Colon (tissue), 2 donors: ENCODE data around the gene DUSP19.
A peak's percentile ranks its signal among the peaks of the same experiment; 100 is the strongest.

Experiments
- FAIRE-seq: peaks from 2 replicates; lab custom pipeline; 2012; peaks lifted over from hg19 to GRCh38; lab: Jason Lieb, UNC
- donor health status: control.
- donor health status: control.

DUSP19 gene

DNA sequence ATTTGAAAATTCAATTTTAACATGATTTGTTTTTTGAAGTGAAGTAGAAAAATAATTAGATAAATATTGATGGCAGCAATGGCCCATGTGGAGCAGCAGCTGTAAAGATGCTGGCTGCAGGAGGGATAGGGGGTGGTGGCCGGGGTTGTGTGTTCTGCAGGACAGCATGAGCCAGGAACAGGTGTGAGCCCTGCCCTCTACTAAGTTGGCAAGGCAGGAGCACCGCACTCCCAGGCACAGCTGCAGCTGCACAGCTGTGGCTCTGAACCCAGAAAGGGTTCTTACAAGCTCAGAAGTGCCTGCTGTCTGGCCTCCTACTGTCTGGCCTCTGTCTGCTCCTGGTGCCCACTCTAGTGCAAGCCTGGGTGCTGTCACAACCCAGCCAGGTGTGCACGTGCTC, 10.0 kb upstream of the DUSP19 start:
- no peak for FAIRE-seq

DNA sequence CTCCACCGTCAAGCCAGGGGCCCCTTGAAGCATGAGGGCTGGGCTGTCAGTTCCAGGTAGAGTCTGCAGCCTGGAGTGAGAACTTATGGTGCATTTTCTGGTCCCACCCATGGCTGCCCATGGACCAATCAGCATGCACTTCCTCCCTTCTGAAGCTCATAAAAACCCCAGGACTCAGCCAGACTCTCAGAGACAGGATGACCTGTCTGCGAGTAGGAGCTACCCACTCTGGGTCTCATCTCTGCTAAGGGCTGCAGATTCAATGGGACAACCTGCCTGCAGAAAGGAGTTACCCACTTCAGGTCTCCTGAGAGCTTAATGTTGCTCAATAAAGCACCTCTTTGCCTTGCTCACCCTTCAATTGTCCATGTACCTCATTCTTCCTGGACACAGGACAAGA, 9.4 kb upstream of the DUSP19 start:
- FAIRE-seq, result no peak

DNA sequence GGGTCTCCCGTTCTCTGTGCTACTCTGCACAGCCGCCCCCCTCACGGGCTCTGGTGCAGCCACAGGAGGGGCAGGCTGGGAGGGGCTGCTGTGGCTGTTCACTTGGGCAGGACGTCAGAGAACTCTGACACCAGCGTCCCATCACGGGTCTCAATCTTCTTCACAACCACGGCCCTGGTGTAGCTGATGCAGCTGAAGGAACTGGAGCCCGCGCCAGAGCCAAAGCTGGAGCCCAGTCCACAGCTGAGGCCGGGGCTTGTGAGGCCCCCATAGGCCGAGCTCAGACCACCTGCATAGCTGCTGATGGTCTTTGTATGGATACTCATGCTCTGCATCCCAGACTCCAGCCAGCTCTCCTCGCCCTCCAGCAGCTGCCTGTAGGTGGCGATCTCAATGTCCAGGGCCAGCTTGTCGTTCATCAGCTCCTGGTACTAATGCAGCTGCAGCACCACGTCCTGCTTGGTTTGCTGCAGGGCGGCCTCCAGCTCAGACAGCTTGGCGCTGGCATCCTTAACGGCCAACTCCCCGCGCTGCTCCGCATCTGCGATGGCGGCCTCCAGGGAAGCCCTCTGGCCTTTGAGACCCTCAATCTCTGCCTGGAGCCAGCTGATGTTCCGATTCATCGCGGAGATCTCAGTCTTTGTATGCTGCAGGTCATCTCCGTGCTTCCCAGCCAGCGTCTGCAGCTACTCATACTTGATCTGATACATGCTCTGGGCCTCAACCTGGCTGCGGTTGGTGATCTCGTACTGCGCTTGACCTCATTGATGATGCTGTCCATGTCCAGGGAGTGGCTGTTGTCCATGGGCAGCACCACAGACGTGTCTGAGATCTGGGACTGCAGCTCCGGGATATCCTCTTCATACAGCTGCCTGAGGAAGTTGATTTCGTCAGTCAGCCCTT, 7.4 kb upstream of the DUSP19 start:
- no peak for FAIRE-seq

DNA sequence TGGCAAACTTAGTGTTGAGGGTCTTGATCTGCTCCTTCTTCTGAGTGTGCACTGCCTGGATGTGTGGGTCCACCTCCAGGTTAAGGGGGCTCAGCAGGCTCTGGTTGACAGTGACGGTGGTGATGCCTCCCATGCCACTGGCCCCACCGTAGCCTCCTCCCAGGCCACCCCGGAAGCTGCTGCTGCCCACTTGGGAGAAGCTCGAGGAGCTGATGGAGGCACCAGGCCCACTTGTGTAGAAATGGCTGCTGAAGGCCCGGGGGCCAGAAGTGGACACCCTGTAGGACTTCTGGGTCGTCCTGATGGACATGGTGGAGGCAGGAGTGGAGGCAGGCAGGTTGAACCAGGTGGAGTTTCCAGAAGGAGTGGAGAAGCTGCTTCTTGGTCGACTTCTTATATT, 6.4 kb upstream of the DUSP19 start:
- no peak for FAIRE-seq

DNA sequence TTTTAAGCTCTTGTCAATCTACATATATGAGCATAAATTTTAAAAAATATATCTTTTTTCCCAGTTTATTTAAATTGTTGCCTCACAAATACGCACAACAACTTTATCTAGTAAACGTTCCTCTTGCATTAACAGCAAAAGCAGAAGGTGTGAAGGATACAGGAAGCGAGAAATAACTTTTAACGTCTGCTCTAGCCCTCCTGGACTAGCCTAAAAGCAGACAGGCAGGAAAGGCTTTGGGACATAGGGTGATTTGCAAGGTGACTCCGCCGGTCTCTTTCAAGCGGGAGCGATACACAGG, 434 bp upstream of the DUSP19 start:
- FAIRE-seq, result no peak

DNA sequence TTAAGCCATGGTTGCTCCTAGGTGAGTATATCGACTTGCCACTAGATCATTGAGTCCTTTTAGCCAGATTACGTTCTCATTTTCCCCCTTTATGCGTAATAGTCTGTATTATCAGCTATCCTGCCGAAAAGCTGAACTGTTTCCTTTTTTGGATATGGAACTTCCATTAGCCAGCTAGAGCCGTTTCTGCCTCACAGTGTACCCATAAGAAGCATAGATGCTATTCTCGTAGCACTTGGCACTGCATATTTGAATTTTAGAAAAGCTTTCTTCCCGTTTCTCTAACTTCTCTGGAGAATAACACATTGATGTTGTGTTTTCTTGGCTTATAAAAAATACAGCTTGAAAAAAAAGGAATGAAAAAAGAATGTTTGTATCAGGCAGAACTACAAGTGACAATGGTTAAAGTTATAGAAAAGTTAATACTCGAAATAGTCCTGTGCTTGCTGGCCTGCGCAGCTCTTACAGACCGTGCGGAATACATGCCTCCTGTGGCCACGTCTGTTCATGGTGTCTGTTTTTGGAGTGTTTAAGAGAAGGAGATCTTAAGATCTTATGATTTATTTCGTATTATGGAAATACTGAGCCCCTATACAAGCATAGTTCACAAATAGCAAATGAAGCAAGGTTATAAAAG, 710 bp downstream of the DUSP19 start:
- FAIRE-seq, result no peak

DNA sequence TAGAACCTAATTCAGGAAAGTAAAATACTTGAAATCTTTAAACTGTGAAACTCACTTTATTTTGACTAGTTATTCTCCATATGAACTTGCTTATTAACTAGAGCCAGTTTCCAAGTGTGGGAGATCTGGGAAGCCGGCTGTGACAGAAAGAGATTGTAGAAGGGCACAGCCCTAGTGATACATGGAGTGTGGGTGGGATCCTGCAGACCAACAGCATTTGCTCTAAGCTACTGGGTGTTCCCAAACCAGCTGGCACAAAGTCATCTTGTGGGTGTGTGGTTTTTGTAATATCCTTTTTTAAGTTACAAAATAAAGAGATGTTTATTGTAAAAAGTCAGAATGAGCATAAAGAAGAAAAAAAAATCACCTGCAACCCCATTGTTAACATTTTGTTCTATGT, 3.4 kb downstream of the DUSP19 start:
- FAIRE-seq, result no peak

DNA sequence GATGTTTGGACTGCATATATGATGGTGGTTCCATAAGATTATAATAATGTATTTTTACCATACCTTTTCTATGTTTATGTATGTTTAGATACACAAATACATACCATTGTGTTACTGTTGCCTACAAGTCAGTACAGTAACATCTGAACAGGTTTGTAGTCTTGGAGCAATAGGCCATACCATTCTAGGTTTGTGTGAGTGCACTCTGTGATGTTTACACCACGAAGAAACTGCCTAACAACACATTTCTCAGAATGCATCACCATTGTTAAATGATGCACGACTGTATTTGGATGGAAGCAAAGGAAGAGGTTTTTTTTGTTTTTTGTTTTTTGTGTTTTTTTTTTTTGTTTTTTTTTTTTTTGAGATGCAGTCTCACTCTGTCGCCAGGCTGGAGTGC, 9.5 kb downstream of the DUSP19 start:
- no peak for FAIRE-seq

DNA sequence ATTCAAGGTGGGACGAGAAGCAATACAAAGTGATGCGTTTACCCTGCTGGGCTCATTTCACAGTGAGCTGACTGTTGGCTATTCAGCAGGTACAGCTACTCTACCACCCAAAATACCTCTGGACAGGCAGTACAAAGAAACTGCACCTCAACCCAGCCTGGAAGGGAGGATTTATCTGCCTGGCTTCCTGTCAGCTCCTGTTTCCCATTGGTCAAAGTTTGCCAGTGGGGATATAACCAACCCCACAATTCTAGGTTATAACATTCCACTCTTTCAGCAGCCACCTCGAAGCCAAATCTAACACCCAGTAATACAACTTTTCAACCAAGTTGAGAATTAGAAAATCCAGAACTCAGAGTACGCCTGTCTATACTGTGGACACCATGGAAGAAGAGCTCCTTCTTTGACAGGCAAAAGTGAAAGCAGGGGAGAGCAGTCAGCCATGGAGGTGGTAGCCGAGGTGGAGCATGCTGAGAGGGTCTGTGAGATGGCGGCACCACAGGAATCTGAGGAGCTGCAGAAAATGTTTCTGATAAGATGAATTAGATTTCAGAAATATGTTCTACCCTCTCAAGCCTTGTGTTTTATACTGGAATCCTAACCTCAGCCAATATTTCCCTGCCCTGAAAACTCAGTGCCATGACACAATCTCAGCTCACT, 10.8 kb downstream of the DUSP19 start:
- FAIRE-seq, result no peak

DNA sequence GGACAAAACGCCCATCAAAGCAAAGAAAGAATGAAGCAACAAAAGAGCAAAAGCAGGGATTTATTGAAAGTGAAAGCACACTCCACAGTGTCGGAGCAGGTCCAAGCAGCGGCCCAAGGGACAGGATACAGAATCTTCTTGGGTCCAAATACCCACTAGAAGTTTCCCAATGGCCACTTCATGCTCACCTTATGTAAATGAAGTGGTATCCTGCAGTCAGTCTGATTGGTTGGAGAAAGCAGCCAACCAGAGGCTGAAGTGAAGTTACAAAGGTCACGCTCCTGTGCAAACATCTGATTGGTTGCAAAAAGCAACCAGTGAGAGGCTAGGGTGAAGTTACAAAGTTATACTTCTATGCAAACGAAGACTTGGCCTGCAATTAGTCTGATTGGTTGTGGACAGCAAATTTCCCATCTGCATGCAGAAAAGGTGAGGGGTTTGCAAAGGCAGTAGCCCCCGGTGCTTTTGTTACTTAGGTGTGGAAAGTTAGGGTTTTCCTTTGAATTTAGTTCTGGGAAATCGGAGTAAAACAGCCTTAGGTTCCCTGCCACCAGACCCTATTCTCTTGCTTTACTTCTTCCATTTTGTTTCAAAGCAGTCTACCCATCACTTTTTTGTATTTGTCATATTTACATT, 12.9 kb downstream of the DUSP19 start:
- no peak for FAIRE-seq

DNA sequence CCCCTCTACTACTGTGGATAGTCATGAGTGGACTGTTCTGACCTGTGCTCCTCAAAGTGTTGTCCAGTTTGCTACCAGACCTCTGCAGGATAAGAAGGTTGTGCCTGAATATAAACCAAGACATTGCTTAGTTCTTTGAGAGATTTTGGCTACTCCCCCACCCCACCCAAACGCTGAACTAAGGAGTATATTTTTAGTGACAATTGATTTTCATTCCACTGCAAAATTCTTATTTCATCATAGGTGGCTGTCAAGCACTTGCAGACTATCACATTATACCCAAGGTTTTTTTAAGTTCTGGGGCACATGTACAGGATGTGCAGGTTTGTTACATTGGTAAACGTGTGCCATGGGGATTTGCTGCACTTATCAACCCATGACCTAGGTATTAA, 13.4 kb downstream of the DUSP19 start:
- no peak for FAIRE-seq

DNA sequence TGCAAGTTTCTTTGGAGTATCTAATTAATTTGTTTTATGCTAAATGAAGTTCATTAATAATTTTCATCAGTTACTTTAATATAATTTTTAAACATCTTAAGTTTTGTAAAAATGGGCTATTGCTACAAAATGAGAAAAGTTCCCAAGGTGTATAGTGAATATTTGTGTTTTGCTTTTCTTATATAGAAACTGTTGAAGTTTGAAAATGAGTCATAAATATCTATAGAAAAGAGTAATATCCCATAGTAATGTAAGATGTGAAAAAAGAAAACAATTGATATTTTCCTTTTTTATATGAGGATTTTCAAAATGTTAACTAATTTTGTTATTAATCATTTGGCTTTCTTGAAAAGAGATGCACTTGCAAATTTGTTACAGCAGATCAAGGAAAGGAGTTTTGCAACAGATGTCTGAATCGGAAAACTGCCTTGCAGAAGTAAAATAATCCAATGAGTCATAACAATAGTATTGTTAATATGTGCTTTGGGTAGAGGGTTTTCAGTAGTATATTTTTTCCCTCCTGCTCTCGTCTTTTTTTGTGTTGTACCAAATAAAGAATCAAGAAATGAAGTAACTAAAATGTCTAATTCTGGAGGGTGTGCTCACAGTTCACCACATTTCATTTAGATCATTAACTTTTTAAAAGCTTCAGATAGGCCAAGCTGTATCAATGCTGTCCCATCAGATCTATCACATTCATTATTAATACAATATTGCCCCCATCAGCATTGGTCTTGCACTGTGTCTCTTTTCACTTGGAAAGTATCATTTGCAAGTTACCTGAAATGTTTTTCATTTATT, 15.5 kb downstream of the DUSP19 start:
- FAIRE-seq, result no peak

DNA sequence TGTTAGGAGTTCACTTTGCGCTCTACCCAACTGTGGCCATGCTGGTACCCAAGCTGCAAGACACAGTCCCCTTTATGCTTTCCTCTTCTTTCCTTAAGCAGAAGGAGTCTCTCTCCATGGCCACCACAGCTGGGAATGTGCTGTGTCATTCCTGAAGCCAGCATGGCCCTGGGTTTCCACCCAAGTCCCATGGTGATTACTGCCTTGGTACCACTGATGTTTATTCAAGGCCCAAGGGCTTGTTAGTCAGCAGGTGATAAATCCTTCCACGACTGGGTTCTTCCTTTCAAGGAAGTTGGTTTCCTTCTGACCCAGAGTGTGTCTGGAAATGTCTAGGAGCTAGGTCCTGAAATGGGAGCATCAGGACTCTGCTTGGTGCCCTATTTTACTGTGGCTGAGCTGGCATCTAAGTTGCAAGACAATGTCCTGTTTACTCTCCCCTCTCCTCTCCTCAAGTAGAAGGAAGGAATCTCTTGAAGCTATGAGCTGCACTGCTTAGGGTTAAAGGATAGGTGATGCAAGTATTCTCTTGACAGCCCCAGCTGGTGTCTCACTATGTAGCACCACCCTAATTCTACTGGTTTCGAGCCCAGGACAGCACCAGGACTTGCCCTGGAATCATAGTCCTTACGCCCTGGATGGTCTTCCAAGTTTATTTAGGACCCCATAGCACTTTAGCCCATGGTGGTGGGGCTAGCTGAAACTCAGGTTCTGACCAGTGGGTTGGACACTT, 27.0 kb downstream of the DUSP19 start:
- no peak for FAIRE-seq

DNA sequence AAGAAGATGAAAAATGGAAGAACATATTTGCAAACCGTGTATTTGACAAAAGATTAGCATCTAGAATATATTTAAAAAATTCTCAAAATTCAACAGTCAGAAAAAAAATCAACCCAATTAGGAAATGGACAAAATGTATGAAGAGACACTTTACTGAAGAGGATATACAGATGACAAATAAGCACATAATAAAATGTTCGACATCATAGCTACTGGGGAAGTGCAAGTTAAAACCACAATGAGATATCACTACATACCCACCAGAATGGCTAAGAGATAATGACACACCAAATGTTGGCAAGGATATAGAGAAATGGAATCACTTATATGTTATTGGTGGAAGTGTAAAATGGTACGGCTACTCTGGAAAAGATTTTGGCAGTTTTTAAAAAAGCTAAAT, 34.0 kb downstream of the DUSP19 start:
- no peak for FAIRE-seq

DNA sequence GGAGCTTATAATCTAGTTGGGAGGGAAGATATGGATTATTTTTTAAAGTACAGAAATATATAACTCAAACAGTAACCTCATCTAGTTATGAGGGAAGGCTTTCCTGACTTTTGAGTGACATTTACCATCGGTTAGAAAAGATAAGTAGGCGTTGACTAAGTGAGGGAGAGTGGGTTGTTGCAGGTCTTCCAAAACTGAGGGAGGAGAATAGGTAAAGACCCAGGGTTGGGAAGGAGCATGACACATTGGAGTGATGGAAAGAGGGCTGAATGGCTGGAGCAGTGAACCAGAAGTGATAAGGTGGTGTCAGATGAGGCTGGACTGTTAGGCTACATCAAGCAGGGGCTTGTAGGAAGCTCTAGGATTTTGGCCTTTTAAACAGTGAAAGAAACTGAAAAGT, 35.1 kb downstream of the DUSP19 start:
- no peak for FAIRE-seq

DNA sequence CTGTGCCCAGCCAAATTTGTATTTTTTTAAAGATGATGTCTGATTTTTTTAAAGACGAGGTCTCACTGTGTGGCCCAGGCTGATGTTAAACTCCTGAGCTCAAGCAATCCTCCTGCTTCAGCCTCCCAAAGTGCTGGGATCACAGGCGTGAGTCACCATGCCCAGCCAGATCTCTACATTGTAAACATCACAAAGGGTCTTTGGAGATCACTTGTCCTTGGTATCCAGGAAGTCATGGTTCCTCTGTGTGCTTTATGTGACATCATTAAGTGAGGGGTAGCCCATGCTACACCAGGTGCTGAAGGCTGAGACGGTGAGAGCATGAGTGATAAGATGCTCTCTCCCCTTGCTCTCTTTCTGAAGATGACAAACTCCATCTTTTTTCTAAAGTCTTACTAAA, 38.7 kb downstream of the DUSP19 start:
- FAIRE-seq, result no peak

DNA sequence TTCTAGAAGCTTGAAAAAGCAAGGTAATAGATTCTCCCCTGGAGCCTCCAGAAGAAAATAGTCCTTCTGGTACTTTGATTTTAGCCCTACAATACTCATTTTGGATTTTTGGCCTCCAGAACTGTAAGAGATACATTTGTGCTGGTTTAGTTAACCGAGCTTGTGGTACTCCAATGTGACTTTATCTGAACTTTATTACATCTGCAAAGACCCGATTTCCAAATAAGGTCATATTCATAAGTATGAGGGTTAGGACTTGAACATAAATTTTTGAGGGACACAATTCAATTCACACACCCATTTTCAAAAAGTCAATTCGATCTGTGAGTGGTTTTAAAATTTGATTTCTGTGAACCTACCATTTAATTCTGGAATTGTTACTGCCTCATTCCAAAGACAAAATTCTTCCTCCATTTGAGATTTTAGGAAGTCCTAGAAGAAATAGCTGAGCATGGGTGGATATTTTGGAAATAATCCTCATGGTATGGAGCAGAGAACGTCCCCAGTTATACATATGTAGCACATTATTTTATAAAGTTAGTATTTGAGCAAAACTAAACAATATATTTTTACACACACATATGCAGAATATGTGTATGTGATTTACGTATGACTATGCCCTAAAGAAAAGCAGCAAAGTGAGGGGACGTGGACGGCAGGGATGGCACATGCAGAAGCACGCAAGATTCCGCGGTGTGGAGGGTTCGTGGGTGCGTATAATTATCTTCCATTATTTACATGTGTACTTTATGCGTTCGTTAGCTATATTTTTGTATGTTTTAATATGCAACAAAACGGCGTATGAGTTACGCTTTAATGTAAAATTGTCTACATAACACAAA, 44.8 kb downstream of the DUSP19 start:
- no peak for FAIRE-seq

DNA sequence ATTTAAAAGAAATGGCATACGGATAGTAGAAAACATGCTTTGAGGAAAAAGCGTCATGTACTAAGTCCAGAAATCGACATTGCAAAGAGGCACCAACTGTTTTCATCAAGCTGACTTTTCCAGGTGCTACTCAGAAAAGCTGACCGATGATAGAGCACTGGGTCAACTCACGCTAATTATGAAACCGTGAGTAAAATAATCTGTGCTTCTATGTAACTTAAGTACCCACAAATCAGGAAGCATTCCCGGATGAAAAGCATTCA, 45.3 kb downstream of the DUSP19 start:
- FAIRE-seq, result no peak

DNA sequence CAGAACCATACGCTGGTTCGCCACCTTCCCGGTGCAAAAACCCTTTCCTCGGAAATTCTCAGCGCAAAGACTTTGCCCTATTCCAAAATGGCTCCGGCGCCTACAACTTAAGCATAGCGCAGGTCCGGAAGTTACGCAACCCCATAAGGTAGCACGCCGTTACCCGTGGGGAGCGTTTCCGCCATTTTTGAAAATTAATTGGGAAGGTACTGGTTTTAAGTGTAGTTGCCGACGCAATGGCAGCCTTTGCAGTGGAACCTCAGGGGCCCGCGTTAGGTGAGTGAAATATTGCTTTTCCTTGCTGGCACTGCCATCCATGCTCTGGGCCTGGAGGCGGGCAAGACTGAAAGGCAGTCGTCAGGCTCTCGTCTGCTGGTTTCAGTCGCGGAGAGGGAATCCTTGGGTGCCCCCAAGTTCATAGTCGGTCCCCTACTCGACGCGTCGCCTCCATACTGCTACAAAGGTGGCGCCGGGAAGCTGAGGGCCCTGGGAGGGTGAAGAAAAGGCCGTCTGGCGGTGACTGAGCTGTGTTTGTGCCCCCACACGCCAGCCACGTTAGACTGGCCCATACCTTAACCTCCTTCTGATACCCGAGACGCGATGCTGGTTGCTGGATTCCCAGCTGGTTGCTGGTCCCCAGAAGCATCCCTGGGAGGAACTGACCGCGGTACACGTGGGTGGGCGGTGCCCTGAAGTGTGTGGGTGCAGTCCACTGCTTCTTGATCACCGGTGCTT, 45.8 kb downstream of the DUSP19 start, which contains the start of gene NUP35:
TSS of gene NUP35 (plus strand) at position 222 of the 735 bp plus-strand sequence. CDS start at position 237, 15 bp downstream.
- FAIRE-seq, result peak; percentile 80

DNA sequence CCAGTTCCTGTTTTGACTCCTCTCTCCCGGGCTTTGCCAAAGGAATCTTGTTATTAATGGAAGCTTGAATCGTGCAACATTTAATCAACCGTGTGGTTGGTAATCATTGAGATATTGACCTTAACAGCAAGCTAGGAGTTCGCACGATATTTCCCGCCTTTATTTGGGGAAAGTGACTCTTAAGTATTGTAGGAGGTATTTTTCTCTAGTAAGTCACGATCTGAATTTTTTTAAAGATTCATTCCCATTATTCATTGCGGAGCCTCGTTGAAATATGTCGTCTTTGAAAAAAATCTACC, 46.4 kb downstream of the DUSP19 start:
- FAIRE-seq, result no peak
